ENCODE results near the gene CPLX3. TPM values are rescaled to one million over a fixed set of nuclear protein-coding genes. Genes with fewer than 3 reads are reported as not detected.
A peak's percentile ranks its signal among the peaks of the same experiment; 100 is the strongest.

The CPLX3 gene
- total RNA-seq, 1 donor from 2014 or later, result not detected

- Histone ChIP-seq H3K27ac (peak overlapping the region; percentile 62 to 79), H3K9me3 (no peaks in the 10 kb centered on the region), H3K4me1 (peaks cover 32 to 68% of the 10 kb centered on the region in 2 donors), H3K27me3 (no peaks in the 10 kb centered on the region), H3K4me3 (peak overlapping the region in 1 of 2 donors; percentile 7), H3K36me3 (no peaks in the 10 kb centered on the region)
- DNase-seq (ENCODE audit: low spot score in 2 of 2), result peak; percentile 67 to 81
- TF ChIP-seq CTCF (IDR thresholded peaks at IDR 0.05), result peak; percentile 11 to 37 (median 33)
- intact Hi-C loops (cut with DNase I), result no loop called here
Measured at GRCh38 chr15:74787251-74788041, 39.0 kb upstream of the CPLX3 start.

GRCh38 chr15:74788042-74788682 is 38.3 kb upstream of the CPLX3 start:
- Histone ChIP-seq H3K36me3 (no peaks in the 10 kb centered on the region), H3K9me3 (no peaks in the 10 kb centered on the region), H3K4me3 (no peak overlapping the region), H3K4me1 (peaks cover 29 to 64% of the 10 kb centered on the region in 2 donors), H3K27ac (peak overlapping the region; percentile 62 to 77), H3K27me3 (no peaks in the 10 kb centered on the region)
- intact Hi-C loops (cut with DNase I), result no loop called here
- DNase-seq (ENCODE audit: low spot score in 2 of 2), result no peak
- TF ChIP-seq CTCF (IDR thresholded peaks at IDR 0.05), result no peak

- Histone ChIP-seq H3K4me1 (peaks cover 27 to 58% of the 10 kb centered on the region in 2 donors), H3K36me3 (no peaks in the 10 kb centered on the region), H3K9me3 (no peaks in the 10 kb centered on the region), H3K27ac (peak overlapping the region; percentile 73 to 77), H3K4me3 (no peak overlapping the region), H3K27me3 (no peaks in the 10 kb centered on the region)
- intact Hi-C loops (cut with DNase I), result no loop called here
- TF ChIP-seq CTCF (IDR thresholded peaks at IDR 0.05), result no peak
- no peak for DNase-seq (ENCODE audit: low spot score in 2 of 2)
Measured at GRCh38 chr15:74788683-74789151, 37.7 kb upstream of the CPLX3 start.

- H3K4me1 ChIP-seq, result peaks cover 24 to 54% of the 10 kb centered on the region in 2 donors
- peak overlapping the region in 1 of 2 donors; percentile 27 for H3K4me3 ChIP-seq
- intact Hi-C loops (cut with DNase I), result no loop called here
- H3K36me3 ChIP-seq, result no peaks in the 10 kb centered on the region
- H3K9me3 ChIP-seq, result no peaks in the 10 kb centered on the region
- H3K27ac ChIP-seq, result peak overlapping the region; percentile 73 to 77
- H3K27me3 ChIP-seq, result no peaks in the 10 kb centered on the region
- DNase-seq (ENCODE audit: low spot score in 2 of 2), result no peak
- TF ChIP-seq CTCF (IDR thresholded peaks at IDR 0.05), result no peak
Measured at GRCh38 chr15:74789171-74789631, 37.2 kb upstream of the CPLX3 start.

GRCh38 chr15:74789741-74790079 is 36.7 kb upstream of the CPLX3 start:
- DNase-seq (ENCODE audit: low spot score in 2 of 2), result no peak
- Histone ChIP-seq H3K36me3 (no peaks in the 10 kb centered on the region), H3K9me3 (no peaks in the 10 kb centered on the region), H3K27me3 (no peaks in the 10 kb centered on the region), H3K4me3 (peak overlapping the region in 1 of 2 donors; percentile 27), H3K27ac (peak overlapping the region; percentile 73 to 77), H3K4me1 (peaks cover 24 to 49% of the 10 kb centered on the region in 2 donors)
- TF ChIP-seq CTCF (IDR thresholded peaks at IDR 0.05), result no peak
- intact Hi-C loops (cut with DNase I), result no loop called here
